ENCODE measurements around the gene RECQL5. TPM values are rescaled to one million over a fixed set of nuclear protein-coding genes. Genes with fewer than 3 reads are reported as not detected.

The RECQL5 gene
- total RNA-seq, 1 donor from 2014 or later, result 49.8 TPM

DNA sequence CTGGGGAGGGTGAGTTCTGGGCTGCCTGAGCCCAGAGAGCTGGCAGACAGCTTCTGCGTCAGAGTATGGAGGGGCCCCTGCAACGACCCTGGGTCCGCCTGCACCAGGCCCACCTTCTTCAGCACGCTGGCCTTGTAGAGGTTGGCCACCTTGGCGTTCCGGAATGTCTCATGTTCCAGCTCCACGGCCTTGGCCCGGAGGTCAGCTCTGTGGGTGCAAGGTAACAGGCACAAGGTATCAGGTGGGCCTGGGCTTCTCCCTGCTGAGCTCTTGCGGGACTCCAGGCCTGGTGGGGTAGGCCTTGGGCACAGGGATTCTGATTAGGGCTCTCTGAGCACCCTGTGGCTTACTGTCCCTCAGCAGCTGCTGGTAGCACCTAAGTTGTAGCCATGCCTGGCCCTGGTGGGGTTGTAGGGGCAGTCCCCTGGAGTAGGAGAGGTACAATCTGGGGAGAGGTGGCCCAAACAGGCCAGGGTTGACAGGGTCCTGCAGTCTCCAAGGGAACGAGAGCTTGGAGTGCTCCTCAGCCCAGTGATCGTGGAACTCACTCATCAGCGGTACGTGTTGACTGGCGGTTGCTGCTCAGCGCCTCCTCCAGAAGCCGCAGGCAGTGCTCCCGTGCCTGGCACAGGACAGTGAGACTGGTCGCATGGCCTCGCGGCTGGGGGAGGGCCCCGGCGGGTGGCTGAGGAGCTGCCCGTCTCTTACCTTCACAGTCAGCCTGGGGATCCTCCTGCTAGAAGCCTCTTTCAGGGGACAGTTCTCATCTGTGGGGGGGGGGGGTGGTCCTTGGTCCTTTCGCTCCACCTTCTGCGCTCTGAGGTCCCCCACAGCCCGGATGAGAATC lies 36.7 kb downstream of the RECQL5 start:
- Mint-ChIP-seq H3K4me1 (ENCODE audit: low read depth, unreplicated experiment) (peaks cover 17% of the 10 kb centered on the region), H3K9me3 (ENCODE audit: unreplicated experiment) (no peaks in the 10 kb centered on the region), H3K27me3 (ENCODE audit: unreplicated experiment) (peaks cover 1% of the 10 kb centered on the region), H3K36me3 (ENCODE audit: unreplicated experiment) (no peaks in the 10 kb centered on the region), H3K4me3 (ENCODE audit: unreplicated experiment) (no peak overlapping the region), H3K27ac (ENCODE audit: unreplicated experiment) (no peak overlapping the region)
- DNase-seq, result no peak
- TF ChIP-seq, protein P1, sequence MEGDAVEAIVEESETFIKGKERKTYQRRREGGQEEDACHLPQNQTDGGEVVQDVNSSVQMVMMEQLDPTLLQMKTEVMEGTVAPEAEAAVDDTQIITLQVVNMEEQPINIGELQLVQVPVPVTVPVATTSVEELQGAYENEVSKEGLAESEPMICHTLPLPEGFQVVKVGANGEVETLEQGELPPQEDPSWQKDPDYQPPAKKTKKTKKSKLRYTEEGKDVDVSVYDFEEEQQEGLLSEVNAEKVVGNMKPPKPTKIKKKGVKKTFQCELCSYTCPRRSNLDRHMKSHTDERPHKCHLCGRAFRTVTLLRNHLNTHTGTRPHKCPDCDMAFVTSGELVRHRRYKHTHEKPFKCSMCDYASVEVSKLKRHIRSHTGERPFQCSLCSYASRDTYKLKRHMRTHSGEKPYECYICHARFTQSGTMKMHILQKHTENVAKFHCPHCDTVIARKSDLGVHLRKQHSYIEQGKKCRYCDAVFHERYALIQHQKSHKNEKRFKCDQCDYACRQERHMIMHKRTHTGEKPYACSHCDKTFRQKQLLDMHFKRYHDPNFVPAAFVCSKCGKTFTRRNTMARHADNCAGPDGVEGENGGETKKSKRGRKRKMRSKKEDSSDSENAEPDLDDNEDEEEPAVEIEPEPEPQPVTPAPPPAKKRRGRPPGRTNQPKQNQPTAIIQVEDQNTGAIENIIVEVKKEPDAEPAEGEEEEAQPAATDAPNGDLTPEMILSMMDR (IDR thresholded peaks at IDR 0.05; ENCODE audit: partially characterized antibody, unreplicated experiment), result no peak

DNA sequence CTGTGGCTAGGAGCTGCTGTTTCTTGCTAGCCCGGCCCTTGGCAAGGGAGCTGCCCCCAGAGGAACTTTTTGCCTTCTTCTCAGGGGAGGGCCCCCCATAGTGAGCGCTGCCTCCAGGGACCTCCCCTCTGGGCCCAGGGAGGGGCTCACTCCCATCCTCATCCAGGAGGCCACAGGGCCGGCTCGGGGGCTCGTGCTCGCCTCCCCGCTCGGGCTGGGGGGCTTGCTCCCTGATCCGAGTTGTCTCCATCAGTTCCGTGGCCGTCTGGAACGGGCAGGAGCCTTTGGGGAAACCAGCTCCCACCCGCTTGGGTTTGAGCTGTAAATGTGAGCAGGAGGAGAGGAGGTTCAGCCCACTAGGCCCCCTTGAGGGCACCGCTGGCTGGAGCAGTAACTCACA lies 37.8 kb downstream of the RECQL5 start:
- H3K27me3 Mint-ChIP-seq (ENCODE audit: unreplicated experiment), result peaks cover 1% of the 10 kb centered on the region
- TF ChIP-seq, protein P1 (IDR thresholded peaks at IDR 0.05; ENCODE audit: partially characterized antibody, unreplicated experiment), result no peak
- H3K36me3 Mint-ChIP-seq (ENCODE audit: unreplicated experiment), result no peaks in the 10 kb centered on the region
- peaks cover 1% of the 10 kb centered on the region for H3K9me3 Mint-ChIP-seq (ENCODE audit: unreplicated experiment)
- peaks cover 9% of the 10 kb centered on the region for H3K4me1 Mint-ChIP-seq (ENCODE audit: low read depth, unreplicated experiment)
- DNase-seq, result no peak
- no peak overlapping the region for H3K27ac Mint-ChIP-seq (ENCODE audit: unreplicated experiment)
- no peak overlapping the region for H3K4me3 Mint-ChIP-seq (ENCODE audit: unreplicated experiment)

DNA sequence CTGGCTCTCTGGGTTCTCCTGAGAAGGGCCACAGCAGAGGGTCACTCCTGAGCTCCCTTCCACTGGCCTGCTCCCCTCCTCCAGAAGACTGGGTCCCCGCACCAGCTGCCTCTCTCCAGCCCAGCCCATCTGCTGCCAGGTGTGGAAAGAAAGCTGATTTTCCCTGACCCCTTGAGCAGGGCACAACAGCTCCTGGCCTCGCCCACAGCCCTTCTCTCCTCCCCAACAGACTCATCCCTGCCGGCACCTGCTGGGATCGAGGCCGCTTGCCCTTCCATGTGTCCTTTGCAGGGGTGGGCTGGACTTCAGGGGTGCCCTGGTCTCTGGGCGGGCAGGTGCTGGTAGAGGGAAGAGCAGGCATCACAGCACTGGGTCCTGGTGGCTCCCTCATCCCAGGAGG lies 38.5 kb downstream of the RECQL5 start:
- peak overlapping the region; percentile 43 for H3K27ac Mint-ChIP-seq (ENCODE audit: unreplicated experiment)
- no peak overlapping the region for H3K4me3 Mint-ChIP-seq (ENCODE audit: unreplicated experiment)
- DNase-seq, result no peak
- no peaks in the 10 kb centered on the region for H3K36me3 Mint-ChIP-seq (ENCODE audit: unreplicated experiment)
- TF ChIP-seq, protein P1 (IDR thresholded peaks at IDR 0.05; ENCODE audit: partially characterized antibody, unreplicated experiment), result no peak
- H3K9me3 Mint-ChIP-seq (ENCODE audit: unreplicated experiment), result peaks cover 1% of the 10 kb centered on the region
- H3K4me1 Mint-ChIP-seq (ENCODE audit: low read depth, unreplicated experiment), result peaks cover 5% of the 10 kb centered on the region
- H3K27me3 Mint-ChIP-seq (ENCODE audit: unreplicated experiment), result peaks cover 1% of the 10 kb centered on the region

DNA sequence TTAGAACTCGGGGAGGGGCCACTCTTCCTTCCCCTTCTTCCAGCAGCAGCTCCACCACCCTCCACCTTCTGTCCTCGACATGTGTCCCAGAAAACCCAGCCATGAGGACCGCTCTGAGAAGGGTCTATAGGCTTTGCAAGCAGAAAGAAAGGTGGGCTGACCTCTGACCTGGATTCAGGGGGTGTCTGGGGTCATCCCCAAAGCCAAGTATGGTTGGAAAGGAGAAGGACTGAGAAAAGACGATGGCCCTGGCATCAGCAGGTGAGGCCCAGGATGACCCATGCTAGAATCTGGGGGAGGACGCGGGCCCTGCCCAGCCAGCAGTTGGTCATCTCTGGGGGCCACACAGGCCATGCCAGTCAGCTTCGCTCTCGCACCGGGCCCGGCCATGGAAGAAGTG lies 39.9 kb downstream of the RECQL5 start:
- DNase-seq, result no peak
- H3K4me3 Mint-ChIP-seq (ENCODE audit: unreplicated experiment), result no peak overlapping the region
- peaks cover 2% of the 10 kb centered on the region for H3K4me1 Mint-ChIP-seq (ENCODE audit: low read depth, unreplicated experiment)
- TF ChIP-seq, protein P1 (IDR thresholded peaks at IDR 0.05; ENCODE audit: partially characterized antibody, unreplicated experiment), result no peak
- H3K36me3 Mint-ChIP-seq (ENCODE audit: unreplicated experiment), result no peaks in the 10 kb centered on the region
- peaks cover 4% of the 10 kb centered on the region for H3K27me3 Mint-ChIP-seq (ENCODE audit: unreplicated experiment)
- peaks cover 2% of the 10 kb centered on the region for H3K9me3 Mint-ChIP-seq (ENCODE audit: unreplicated experiment)
- H3K27ac Mint-ChIP-seq (ENCODE audit: unreplicated experiment), result no peak overlapping the region

DNA sequence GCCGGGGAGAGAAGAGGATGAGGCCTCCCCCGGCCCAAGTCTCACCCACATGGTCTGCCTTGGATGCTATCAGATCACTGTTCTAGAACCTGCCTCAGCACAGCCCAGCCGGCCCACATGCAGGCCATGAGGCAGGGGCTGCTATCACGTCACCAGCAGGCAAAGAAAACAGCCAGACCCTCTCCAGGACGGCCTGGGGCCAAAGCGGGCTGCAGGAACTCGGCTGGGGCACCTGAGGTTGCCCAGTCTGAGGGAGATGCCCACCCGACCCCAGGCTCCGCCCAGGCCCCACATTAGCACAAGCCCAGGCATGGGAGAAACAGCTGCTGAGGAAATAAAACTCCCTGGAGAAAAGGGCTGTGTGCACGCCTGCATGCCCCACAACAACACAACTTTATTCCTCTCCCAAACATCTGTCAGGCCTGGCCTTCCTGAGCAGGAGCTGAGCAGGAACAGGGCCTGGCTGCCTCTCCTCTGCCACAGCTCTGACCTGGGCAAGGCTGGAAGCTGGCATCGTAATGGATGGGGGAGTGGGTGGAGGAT lies 40.4 kb downstream of the RECQL5 start:
- Mint-ChIP-seq H3K4me1 (ENCODE audit: low read depth, unreplicated experiment) (peaks cover 2% of the 10 kb centered on the region), H3K4me3 (ENCODE audit: unreplicated experiment) (no peak overlapping the region), H3K9me3 (ENCODE audit: unreplicated experiment) (peaks cover 3% of the 10 kb centered on the region), H3K36me3 (ENCODE audit: unreplicated experiment) (no peaks in the 10 kb centered on the region), H3K27ac (ENCODE audit: unreplicated experiment) (no peak overlapping the region), H3K27me3 (ENCODE audit: unreplicated experiment) (peaks cover 4% of the 10 kb centered on the region)
- TF ChIP-seq, protein P1 (IDR thresholded peaks at IDR 0.05; ENCODE audit: partially characterized antibody, unreplicated experiment), result no peak
- no peak for DNase-seq
